HG03139 (cell line): ENCODE data around the gene EME1.

Source experiments
- ATAC-seq: cut with Tn5 transposase; IDR thresholded peaks from one replicate; pipeline ENCODE4 v1.9.1; 2021; ENCODE audit not compliant: unreplicated experiment

Gene EME1

GRCh38 chr17:50347117-50347893 lies 25.7 kb upstream of the EME1 start:
- ATAC-seq, result no peak

DNA sequence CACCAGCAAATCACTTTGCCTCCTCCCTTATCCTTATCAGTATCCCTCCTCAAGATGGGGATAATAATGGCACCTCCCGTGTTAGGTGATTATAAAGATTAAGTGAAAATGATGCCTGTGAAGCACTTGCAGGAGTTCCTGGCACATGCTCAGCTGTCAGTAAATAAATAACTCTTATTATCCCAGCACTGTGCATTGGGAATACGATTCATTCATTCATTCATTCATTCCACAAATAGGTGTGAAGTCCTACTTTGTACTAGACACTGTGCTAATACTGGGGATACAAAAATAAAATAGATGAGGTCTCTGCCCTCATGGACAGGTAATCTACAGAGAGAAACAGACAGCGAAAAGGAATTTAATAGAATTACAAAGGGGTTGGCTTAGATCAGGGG lies 25.1 kb upstream of the EME1 start:
- ATAC-seq, result no peak

GRCh38 chr17:50348522-50349242 lies 24.3 kb upstream of the EME1 start:
- ATAC-seq, result no peak

DNA sequence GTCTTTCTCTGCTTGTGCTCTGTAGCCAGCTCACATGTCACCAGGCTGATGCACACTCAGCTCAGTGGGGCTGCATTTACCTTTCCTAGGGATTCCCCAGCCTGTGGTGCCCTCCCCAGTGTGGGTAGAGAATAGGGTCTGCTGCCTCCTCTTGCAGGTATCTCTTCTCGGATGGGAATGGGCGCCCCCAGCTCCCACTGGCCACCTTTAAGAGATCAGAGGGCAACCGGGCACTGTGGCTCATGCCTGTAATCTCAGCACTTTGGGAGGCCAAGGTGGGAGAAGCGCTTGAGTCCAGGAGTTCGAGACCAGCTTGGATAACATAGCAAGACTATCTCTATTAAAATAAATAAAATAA lies 23.8 kb upstream of the EME1 start:
- ATAC-seq, result no peak

GRCh38 chr17:50350733-50351132 lies 22.3 kb upstream of the EME1 start:
- no peak for ATAC-seq

DNA sequence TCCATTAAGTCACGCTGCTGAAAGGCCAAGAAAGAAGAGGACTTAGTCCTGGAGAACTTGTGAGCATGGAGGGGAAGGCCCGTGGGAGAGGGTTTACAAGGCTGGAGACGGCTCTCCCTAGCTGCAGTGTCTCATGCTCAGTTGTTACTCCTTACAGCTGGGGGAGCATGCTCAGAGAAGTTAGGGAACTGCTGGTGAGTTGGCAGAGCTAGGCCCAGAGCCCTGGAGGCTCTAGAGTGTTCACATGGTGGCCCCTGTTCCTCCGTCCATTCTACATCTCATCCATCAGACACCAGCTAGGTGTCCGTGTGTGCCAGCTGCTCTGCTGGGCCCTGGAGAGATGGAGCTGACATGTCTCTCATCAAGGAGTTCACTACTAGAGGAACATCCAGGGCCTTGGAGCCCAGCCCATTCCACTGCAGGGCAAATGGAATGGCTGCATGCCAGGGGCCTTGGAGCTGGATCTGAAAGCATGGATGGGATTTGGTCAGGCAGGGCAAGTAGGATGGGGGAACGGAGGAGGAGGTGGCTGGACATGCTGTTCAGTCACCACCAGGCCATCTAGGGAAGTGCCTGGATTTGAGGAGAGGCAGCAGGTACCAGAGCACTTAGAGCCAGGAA lies 20.8 kb upstream of the EME1 start:
- ATAC-seq, result no peak

DNA sequence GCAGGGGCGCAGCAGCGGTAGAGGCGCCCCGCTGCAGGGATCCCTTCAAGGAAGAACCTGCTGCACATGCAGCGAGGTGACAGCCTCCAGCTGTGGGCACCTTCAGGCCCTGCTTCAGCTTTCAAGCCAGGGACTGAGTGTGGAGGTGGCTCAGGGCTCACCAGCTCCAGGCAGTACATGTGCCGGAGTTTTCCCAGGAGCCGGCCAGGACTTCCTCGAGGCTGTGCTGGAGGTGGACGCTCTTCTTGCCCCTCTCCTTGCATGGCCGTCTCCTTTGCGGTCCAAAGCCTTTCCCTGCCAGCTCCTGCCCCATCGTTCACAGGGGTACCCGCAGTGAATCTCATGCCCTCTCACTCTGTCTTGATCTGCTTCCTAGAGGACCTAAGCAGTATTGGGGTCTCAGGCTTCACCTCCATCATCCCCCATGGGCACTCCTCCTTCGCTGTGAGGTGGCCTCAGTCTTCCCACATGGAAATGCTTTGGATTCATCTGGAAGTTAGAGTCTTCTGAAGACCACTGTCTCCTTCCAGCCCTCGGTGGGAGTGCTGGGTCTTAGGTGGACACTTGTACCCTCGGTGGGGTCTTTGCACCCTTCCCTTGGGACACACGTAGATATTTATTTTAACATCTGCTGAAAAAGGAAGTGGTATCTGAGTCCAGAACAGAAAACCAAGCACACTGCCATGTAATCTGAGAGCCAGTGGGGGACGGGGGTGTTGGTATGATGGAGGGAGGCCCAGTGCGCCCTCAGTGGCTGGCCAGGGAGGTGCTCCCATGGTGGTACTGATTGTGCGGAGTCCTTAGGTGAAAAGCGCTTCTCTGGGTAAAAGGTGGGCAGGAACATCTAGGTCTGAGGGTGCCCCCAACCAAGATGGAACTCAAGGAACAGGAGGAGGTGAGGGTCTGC lies 20.1 kb upstream of the EME1 start:
- no peak for ATAC-seq

- no peak for ATAC-seq
Measured at GRCh38 chr17:50353600-50354195, 19.3 kb upstream of the EME1 start.

DNA sequence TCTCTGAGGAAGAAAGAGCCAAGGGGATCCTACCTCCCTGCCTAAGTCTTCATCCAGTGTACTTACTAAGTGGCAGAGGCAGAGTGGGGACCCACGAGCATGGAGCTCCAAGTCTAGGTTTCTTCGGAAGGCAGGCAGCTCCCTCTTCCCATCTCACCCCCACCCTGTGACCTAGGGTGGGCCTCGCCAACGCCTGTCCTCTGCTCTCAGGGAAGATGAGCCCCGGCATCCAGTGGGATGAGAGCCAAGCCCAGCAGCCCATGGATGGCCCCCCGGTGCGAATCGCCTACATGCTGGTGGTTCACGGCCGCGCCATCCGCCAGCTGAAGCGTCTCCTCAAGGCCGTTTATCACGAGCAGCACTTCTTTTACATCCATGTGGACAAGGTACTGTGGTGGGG lies 18.8 kb upstream of the EME1 start:
- no peak for ATAC-seq

DNA sequence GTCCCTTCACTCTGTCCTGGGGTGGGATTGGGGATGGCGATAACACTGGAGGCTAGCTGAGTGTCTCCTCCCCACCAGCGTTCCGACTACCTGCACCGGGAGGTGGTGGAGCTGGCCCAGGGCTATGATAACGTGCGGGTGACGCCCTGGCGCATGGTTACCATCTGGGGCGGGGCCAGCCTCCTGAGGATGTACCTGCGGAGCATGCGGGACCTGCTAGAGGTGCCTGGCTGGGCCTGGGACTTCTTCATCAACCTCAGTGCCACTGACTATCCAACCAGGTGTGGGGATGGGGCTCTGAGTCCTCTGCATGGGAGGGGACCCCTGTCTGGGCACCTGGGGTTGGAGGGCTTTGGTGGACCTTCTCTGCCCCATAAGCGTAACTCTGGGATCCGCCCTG lies 18.3 kb upstream of the EME1 start:
- ATAC-seq, result no peak

DNA sequence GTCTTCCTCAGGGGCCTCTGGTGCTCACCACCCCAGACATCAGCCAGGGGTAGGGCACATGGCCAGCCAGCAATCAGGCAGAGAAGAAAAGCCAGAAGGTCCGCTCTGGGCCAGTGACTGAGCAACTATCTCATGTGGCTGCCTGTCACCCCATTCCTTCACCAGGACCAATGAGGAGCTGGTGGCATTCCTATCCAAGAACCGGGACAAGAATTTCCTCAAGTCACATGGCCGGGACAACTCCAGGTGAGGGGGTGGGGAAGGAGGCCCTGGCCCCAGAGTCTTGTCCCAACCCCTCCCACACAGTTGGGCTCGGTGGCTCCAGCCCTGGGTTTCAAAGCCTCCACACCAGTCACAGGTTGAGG lies 17.7 kb upstream of the EME1 start:
- ATAC-seq, result no peak

DNA sequence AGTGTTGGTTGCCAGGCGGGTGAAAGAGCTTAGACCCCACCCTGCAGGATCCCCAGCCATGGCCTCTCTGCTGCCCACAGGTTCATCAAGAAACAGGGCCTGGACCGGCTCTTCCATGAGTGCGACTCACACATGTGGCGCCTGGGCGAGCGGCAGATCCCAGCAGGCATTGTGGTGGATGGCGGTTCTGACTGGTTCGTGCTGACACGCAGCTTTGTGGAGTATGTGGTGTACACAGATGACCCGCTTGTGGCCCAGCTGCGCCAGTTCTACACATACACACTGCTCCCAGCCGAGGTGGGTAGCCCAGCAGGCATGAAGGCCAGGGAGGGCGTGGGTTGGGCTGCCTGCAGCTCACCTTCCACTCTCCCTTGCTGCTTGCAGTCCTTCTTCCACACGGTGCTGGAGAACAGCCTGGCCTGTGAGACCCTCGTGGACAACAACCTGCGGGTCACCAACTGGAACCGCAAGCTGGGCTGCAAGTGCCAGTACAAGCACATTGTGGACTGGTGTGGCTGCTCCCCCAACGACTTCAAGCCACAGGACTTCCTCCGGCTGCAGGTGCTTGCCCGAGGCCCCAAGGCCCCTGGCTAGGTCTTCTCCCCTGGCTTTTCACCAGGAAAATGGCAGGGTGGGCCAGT lies 17.2 kb upstream of the EME1 start:
- ATAC-seq, result no peak

DNA sequence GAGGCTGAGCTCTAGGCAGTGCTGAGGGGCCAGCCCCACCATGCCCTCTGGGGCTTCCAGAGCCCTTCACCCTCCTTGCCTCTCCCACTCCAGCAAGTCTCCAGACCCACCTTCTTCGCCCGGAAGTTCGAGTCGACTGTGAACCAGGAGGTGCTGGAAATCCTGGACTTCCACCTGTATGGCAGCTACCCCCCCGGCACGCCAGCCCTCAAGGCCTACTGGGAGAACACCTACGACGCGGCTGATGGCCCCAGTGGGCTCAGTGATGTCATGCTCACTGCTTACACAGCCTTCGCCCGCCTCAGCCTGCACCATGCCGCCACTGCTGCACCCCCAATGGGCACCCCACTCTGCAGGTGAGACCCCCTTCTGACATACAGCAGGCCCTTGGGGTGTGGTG lies 16.6 kb upstream of the EME1 start:
- no peak for ATAC-seq

- ATAC-seq, result no peak
Measured at GRCh38 chr17:50356892-50357510, 16.0 kb upstream of the EME1 start.

GRCh38 chr17:50358177-50358576 lies 14.9 kb upstream of the EME1 start:
- ATAC-seq, result no peak

GRCh38 chr17:50359005-50359699 lies 13.9 kb upstream of the EME1 start:
- ATAC-seq, result no peak

- no peak for ATAC-seq
Measured at GRCh38 chr17:50359998-50360461, 13.0 kb upstream of the EME1 start.

GRCh38 chr17:50360486-50361115 lies 12.4 kb upstream of the EME1 start:
- ATAC-seq, result no peak
